ENCODE measurements around the gene CSF2RB.
"Not testable (repeated sequence)": the region's sequence is repeated elsewhere in the genome, so short reads cannot be mapped to it uniquely, and the experiment has no call there.

Gene CSF2RB

GRCh38 chr22:36968249-36968964 lies 55.0 kb downstream of the CSF2RB start:
- DNase-seq (ENCODE audit: low read depth) = no peak

GRCh38 chr22:36971341-36972125 lies 58.1 kb downstream of the CSF2RB start:
- DNase-seq (ENCODE audit: low read depth) = no peak

GRCh38 chr22:36976606-36977005 lies 63.2 kb downstream of the CSF2RB start:
- DNase-seq (ENCODE audit: low read depth) = no peak

- peak; percentile 62 for DNase-seq (ENCODE audit: low read depth)
Measured at GRCh38 chr22:36977401-36977861, 64.0 kb downstream of the CSF2RB start.

- peak; percentile 76 for DNase-seq (ENCODE audit: low read depth)
Measured at GRCh38 chr22:36977947-36978660, 64.7 kb downstream of the CSF2RB start.

- DNase-seq (ENCODE audit: low read depth) = no peak
Measured at GRCh38 chr22:36979016-36979910, 65.8 kb downstream of the CSF2RB start.

GRCh38 chr22:36981247-36981775 lies 67.9 kb downstream of the CSF2RB start:
- no peak for DNase-seq (ENCODE audit: low read depth)

GRCh38 chr22:36982136-36982535 lies 68.7 kb downstream of the CSF2RB start:
- DNase-seq (ENCODE audit: low read depth) = no peak

- no peak for DNase-seq (ENCODE audit: low read depth)
Measured at GRCh38 chr22:36985211-36985889, 71.9 kb downstream of the CSF2RB start.

GRCh38 chr22:36986242-36986821 lies 72.9 kb downstream of the CSF2RB start:
- no peak for DNase-seq (ENCODE audit: low read depth)

GRCh38 chr22:36988075-36988832 lies 74.8 kb downstream of the CSF2RB start:
- DNase-seq (ENCODE audit: low read depth) = no peak

- not testable (repeated sequence) for DNase-seq (ENCODE audit: low read depth)
Measured at GRCh38 chr22:36989012-36989411, 75.6 kb downstream of the CSF2RB start.

Data from stimulated activated CD8-positive, alpha-beta memory T cell treated with anti-CD3 and anti-CD28 coated beads, Interleukin-12 subunit alpha, Interleukin-12 subunit beta, amount 100 ng/mL, for 4 hours (primary cell).